ENCODE measurements around the gene ADM5. TPM values are rescaled to one million over a fixed set of nuclear protein-coding genes. Genes with fewer than 3 reads are reported as not detected.

The ADM5 gene
- total RNA-seq, 6 experiments from 2014 or later, result 0.19 to 0.70 (median 0.51) TPM

DNA sequence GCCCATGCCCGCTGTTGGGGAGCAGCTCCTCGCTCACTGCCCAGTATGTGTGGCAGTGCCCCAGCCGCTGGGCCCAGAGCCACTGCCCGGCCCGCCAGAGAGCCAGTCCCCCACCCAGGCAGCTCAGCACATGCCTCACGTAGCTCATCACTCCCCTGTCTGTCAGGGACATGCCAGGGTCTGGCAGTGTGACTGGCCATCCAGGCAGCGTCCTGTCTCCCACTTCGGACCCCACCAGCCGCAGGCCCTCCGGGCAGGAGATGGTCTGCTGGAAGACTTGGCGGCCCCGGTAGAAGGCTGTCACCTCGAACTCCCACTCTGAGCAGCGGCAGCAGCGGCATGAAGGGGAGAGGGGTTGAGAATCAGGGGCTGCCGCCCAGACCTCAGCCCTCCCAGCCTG is 27.4 kb upstream of the ADM5 start:
- no peak for DNase-seq
- 80% methylated on average over 1 of the region's 16 CpGs for WGBS (ENCODE audit: insufficient coverage, low coverage, low lambda C conversion rate, missing lambda C conversion rate)
- H3K36me3 ChIP-seq, result peaks cover 0 to 41% (median 11%) of the 10 kb centered on the region in 4 donors

DNA sequence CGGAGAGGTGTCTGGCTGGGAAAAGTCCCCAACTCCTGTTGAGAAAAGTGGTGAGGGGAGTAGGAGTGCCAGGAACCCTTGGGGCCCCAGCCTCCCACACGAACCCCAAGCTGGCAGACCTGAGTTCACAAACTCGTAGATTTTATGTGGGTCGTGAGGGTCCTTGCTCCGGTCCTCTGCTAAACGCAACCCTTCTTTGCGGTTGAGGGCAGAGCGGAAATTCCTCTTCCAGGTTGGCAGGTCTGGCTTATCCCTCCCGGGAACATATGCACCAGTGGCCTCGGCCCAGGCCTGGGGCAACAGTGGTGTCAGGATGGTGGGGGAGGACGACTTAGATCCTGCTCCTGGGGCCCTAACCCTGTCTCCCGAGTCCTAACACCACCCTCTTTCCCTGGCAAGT is 26.2 kb upstream of the ADM5 start:
- intact Hi-C loops (cut with DNase I), result loop anchor here in 1 of 2 donors (10.0 kb wide), 1 partner anchor 68 kb away; the partner anchor contains the start of gene PRR12
- DNase-seq (no peak), ATAC-seq (no peak)
- Histone ChIP-seq H3K27ac (no peak overlapping the region), H3K9me3 (no peaks in the 10 kb centered on the region), H3K36me3 (peaks cover 0 to 31% (median 7%) of the 10 kb centered on the region in 4 donors), H3K4me3 (no peak overlapping the region), H3K27me3 (no peaks in the 10 kb centered on the region), H3K4me1 (peaks cover 0 to 14% (median 5%) of the 10 kb centered on the region in 4 donors)
- WGBS (ENCODE audit: insufficient coverage, low coverage, low lambda C conversion rate, missing lambda C conversion rate), result 86% methylated on average over 5 of the region's 12 CpGs
- TF ChIP-seq CTCF (IDR thresholded peaks at IDR 0.05), result no peak
- TF ChIP-seq POLR2A (IDR thresholded peaks at IDR 0.05), result no peak

More for the DNA sequence above, 27.4 kb upstream of the ADM5 start:
- Histone ChIP-seq H3K9me3 (no peaks in the 10 kb centered on the region), H3K4me1 (peaks cover 0 to 14% (median 5%) of the 10 kb centered on the region in 4 donors), H3K27me3 (no peaks in the 10 kb centered on the region), H3K27ac (no peak overlapping the region), H3K4me3 (no peak overlapping the region)
- TF ChIP-seq POLR2A (IDR thresholded peaks at IDR 0.05) (no peak), CTCF (IDR thresholded peaks at IDR 0.05) (no peak)
- intact Hi-C loops (cut with DNase I), result loop anchor here in 1 of 2 donors (10.0 kb wide), 1 partner anchor 67 kb away; the partner anchor contains the start of gene PRR12
- no peak for ATAC-seq

DNA sequence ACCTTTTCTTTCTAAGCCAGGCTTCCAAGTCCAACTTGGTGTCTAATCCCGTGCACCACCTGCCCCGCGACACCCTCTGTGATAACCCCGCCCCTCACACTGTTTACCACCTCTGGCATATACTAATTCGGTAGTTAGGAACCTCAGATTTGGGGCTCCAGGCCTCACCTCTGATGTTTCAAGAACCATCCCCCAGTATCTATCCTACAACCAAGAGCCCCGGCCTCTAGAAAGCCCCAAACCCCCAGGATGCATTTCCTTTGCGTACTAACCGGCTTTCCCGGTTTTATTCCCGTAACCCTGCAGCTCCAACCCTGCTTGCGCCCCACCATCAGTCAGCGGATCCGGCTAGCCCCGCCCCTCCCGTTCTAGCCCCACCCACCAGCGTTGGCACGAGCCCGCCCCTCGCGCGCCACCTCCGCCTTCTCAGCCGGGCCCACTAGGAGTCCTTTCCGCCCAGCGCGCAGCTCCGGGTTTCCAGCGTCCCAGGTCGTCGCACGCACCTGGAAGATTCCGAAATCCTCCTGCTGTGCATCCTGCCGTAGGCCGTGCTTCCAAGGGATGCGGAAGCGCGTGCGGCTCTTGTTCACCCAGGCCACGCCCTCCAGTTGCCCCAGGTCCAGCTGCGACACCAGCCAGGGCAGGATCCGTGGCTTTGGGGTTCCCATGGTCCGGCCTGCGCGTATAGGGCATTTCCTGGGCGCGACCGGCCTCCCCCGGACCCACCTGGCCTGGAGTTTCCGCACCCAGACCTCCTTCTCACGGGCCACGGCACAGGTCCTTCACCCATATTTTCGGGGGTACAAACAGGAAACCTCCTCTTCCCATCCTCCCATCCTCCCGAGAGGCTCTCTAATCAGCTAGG is 25.0 kb upstream of the ADM5 start:
- DNase-seq, result peak; percentile 94 to 95 (median 95)
- WGBS (ENCODE audit: insufficient coverage, low coverage, low lambda C conversion rate, missing lambda C conversion rate), result under 1% methylated on average over 51 of the region's 53 CpGs
- Histone ChIP-seq H3K4me3 (peak overlapping the region; percentile 59 to 79 (median 68)), H3K9me3 (no peaks in the 10 kb centered on the region), H3K27ac (peak overlapping the region; percentile 54 to 82 (median 67)), H3K27me3 (no peaks in the 10 kb centered on the region), H3K4me1 (peaks cover 0 to 14% (median 5%) of the 10 kb centered on the region in 4 donors), H3K36me3 (peaks cover 0 to 24% (median 7%) of the 10 kb centered on the region in 4 donors)
- intact Hi-C loops (cut with DNase I), result loop anchor here in 1 of 2 donors (10.0 kb wide), 1 partner anchor 70 kb away; the partner anchor contains the start of gene PRR12
- TF ChIP-seq POLR2A (IDR thresholded peaks at IDR 0.05) (peak; percentile 61), CTCF (IDR thresholded peaks at IDR 0.05) (peak in 2 of 4 donors; percentile 25 to 27)
- ATAC-seq, result peak; percentile 80 to 87 (median 86)

- DNase-seq, result no peak
- Histone ChIP-seq H3K27me3 (no peaks in the 10 kb centered on the region), H3K4me3 (peak overlapping the region; percentile 59 to 79 (median 68)), H3K9me3 (no peaks in the 10 kb centered on the region), H3K27ac (peak overlapping the region; percentile 54 to 82 (median 67)), H3K4me1 (peaks cover 0 to 14% (median 5%) of the 10 kb centered on the region in 4 donors), H3K36me3 (peaks cover 0 to 21% (median 7%) of the 10 kb centered on the region in 4 donors)
- no peak for TF ChIP-seq CTCF (IDR thresholded peaks at IDR 0.05)
- no peak for TF ChIP-seq POLR2A (IDR thresholded peaks at IDR 0.05)
- WGBS (ENCODE audit: insufficient coverage, low coverage, low lambda C conversion rate, missing lambda C conversion rate), result 0% methylated on average over 7 of the region's 7 CpGs
- intact Hi-C loops (cut with DNase I), result loop anchor here in 1 of 2 donors (10.0 kb wide), 1 partner anchor 70 kb away; the partner anchor contains the start of gene PRR12
- ATAC-seq, result no peak
Measured at GRCh38 chr19:49665036-49665350, 24.4 kb upstream of the ADM5 start.

Data from right lobe of liver (tissue), 6 donors.